Neural cell (in vitro differentiated cells): ENCODE results near the gene TRIM47.

Experiments
- EP300 ChIP-seq: fragments of 450-650 bp; conservative IDR thresholded peaks from 2 replicates; pipeline ENCODE4 v1.6.1; 2014; ENCODE audit warnings: antibody characterized with exemption, mild to moderate bottlenecking, moderate library complexity; ENCODE audit not compliant: poor library complexity, severe bottlenecking
- MXI1 ChIP-seq: fragments of 450-650 bp; conservative IDR thresholded peaks from 2 replicates; pipeline ENCODE4 v1.6.1; 2014; ENCODE audit warnings: antibody characterized with exemption, mild to moderate bottlenecking; ENCODE audit not compliant: poor library complexity, severe bottlenecking
- RAD21 ChIP-seq: fragments of 450-650 bp; conservative IDR thresholded peaks from 2 replicates; pipeline ENCODE4 v1.6.1; 2014; ENCODE audit warnings: antibody characterized with exemption, mild to moderate bottlenecking, moderate library complexity
- SMC3 ChIP-seq: fragments of 450-650 bp; conservative IDR thresholded peaks from 2 replicates; pipeline ENCODE4 v1.6.1; 2014; ENCODE audit warnings: antibody characterized with exemption, mild to moderate bottlenecking, moderate library complexity; ENCODE audit not compliant: poor library complexity
- TAF1 ChIP-seq: IDR thresholded peaks from 2 replicates; pipeline ENCODE4 v1.6.1; 2012; ENCODE audit warnings: low read depth
- TF ChIP-seq, protein P1 (sequence below): fragments of 450-650 bp; IDR thresholded peaks from 2 replicates; pipeline ENCODE4 v1.5.1; 2014; ENCODE audit warnings: antibody characterized with exemption, mild to moderate bottlenecking, moderate library complexity; ENCODE audit not compliant: poor library complexity, severe bottlenecking
- TF ChIP-seq, protein P2 (sequence below): IDR thresholded peaks from 2 replicates; pipeline ENCODE4 v1.6.1; 2012; ENCODE audit warnings: borderline replicate concordance

GRCh38 chr17:75829747-75830146 lies 48.6 kb downstream of the TRIM47 start:
- TF ChIP-seq EP300 = no peak
- TF ChIP-seq, protein P1, sequence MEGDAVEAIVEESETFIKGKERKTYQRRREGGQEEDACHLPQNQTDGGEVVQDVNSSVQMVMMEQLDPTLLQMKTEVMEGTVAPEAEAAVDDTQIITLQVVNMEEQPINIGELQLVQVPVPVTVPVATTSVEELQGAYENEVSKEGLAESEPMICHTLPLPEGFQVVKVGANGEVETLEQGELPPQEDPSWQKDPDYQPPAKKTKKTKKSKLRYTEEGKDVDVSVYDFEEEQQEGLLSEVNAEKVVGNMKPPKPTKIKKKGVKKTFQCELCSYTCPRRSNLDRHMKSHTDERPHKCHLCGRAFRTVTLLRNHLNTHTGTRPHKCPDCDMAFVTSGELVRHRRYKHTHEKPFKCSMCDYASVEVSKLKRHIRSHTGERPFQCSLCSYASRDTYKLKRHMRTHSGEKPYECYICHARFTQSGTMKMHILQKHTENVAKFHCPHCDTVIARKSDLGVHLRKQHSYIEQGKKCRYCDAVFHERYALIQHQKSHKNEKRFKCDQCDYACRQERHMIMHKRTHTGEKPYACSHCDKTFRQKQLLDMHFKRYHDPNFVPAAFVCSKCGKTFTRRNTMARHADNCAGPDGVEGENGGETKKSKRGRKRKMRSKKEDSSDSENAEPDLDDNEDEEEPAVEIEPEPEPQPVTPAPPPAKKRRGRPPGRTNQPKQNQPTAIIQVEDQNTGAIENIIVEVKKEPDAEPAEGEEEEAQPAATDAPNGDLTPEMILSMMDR = no peak
- no peak for TF ChIP-seq MXI1
- no peak for TF ChIP-seq TAF1
- TF ChIP-seq, protein P2, sequence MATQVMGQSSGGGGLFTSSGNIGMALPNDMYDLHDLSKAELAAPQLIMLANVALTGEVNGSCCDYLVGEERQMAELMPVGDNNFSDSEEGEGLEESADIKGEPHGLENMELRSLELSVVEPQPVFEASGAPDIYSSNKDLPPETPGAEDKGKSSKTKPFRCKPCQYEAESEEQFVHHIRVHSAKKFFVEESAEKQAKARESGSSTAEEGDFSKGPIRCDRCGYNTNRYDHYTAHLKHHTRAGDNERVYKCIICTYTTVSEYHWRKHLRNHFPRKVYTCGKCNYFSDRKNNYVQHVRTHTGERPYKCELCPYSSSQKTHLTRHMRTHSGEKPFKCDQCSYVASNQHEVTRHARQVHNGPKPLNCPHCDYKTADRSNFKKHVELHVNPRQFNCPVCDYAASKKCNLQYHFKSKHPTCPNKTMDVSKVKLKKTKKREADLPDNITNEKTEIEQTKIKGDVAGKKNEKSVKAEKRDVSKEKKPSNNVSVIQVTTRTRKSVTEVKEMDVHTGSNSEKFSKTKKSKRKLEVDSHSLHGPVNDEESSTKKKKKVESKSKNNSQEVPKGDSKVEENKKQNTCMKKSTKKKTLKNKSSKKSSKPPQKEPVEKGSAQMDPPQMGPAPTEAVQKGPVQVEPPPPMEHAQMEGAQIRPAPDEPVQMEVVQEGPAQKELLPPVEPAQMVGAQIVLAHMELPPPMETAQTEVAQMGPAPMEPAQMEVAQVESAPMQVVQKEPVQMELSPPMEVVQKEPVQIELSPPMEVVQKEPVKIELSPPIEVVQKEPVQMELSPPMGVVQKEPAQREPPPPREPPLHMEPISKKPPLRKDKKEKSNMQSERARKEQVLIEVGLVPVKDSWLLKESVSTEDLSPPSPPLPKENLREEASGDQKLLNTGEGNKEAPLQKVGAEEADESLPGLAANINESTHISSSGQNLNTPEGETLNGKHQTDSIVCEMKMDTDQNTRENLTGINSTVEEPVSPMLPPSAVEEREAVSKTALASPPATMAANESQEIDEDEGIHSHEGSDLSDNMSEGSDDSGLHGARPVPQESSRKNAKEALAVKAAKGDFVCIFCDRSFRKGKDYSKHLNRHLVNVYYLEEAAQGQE = no peak
- TF ChIP-seq SMC3 = no peak
- TF ChIP-seq RAD21 = no peak
